NCI-H526 treated with DMSO at 0.1 percent for 48 hours (cell line): ENCODE data around the gene ANKRD30B.
"Not testable (repeated sequence)": the region's sequence is repeated elsewhere in the genome, so short reads cannot be mapped to it uniquely, and the experiment has no call there.

Experiments used
- DNase-seq: peaks from one replicate; lab custom pipeline; 2025; lab: John Stamatoyannopoulos, UW

Gene ANKRD30B, protein sequence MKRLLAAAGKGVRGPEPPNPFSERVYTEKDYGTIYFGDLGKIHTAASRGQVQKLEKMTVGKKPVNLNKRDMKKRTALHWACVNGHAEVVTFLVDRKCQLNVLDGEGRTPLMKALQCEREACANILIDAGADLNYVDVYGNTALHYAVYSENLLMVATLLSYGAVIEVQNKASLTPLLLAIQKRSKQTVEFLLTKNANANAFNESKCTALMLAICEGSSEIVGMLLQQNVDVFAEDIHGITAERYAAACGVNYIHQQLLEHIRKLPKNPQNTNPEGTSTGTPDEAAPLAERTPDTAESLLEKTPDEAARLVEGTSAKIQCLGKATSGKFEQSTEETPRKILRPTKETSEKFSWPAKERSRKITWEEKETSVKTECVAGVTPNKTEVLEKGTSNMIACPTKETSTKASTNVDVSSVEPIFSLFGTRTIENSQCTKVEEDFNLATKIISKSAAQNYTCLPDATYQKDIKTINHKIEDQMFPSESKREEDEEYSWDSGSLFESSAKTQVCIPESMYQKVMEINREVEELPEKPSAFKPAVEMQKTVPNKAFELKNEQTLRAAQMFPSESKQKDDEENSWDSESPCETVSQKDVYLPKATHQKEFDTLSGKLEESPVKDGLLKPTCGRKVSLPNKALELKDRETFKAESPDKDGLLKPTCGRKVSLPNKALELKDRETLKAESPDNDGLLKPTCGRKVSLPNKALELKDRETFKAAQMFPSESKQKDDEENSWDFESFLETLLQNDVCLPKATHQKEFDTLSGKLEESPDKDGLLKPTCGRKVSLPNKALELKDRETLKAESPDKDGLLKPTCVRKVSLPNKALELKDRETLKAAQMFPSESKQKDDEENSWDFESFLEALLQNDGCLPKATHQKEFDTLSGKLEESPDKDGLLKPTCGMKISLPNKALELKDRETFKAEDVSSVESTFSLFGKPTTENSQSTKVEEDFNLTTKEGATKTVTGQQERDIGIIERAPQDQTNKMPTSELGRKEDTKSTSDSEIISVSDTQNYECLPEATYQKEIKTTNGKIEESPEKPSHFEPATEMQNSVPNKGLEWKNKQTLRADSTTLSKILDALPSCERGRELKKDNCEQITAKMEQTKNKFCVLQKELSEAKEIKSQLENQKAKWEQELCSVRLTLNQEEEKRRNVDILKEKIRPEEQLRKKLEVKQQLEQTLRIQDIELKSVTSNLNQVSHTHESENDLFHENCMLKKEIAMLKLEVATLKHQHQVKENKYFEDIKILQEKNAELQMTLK (N-terminal part only)

GRCh38 chr18:14747513-14748474 lies at the start of gene ANKRD30B:
Gene ANKRD30B (plus strand): TSS chr18:14748172. CDS start chr18:14748420, 248 bp downstream.
- no peak for DNase-seq

GRCh38 chr18:14701286-14702040 lies 46.5 kb upstream of the ANKRD30B start:
- DNase-seq, result not testable (repeated sequence)

DNA sequence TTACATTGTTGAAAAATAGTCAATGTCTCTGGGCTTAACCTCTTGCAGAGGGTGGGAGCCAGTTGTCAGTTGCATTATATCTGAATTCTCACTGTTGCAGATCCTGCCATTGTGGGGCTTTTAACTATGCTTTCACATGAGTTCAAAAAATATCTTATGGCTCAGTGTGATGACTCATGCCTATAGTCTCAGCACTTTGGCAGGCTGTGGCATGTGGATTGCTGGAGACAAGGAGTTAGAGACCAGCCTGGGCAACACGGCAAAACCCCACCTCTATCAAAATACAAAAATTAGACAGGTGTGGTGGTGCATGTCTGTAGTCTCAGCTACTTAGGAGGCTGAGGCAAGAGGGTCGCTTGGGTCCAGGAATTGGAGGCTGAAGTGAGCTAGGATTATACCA lies 38.2 kb upstream of the ANKRD30B start:
- DNase-seq, result not testable (repeated sequence)

DNA sequence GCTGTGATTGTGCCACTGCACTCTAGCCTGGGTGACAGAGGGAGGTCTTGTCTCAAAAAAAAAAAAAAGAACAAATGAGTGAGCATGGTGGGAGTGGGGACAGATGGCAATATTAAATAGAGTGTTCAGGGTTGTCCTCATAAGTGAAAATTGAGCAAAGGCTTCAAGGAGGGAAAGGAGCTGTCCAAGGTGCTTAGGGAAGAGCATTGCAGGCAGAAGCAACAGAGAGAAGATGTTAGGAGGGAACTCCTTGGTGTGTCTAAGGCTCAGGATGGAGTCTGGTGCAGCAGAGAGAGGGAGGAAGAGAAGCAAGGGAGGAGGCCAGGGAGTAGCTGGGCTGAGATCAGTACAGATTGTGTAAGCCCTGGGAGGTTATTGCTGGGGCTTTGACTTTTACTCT lies 26.4 kb upstream of the ANKRD30B start:
- not testable (repeated sequence) for DNase-seq

DNA sequence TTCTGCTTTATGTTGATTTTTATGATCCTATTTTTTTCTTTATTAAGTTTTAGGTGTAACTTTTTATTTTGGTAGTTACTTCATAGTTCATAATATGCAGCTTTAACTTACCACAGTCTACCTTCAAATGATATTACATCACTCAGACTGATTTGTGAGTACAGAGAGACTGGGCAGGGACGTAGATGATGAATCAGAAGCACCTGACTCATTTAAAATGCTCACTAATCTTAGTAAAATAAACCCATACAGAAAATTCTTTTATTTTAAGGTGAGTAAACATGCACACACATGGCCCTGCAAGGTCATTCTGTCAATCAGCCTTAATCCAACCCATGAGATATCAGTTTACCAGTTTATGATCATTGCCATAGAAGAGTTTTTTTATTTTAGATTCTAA lies 8.9 kb upstream of the ANKRD30B start:
- not testable (repeated sequence) for DNase-seq

GRCh38 chr18:14746897-14747296 lies 1.1 kb upstream of the ANKRD30B start:
- no peak for DNase-seq

- no peak for DNase-seq
Observed at GRCh38 chr18:14748496-14748895, 524 bp downstream of the ANKRD30B start.

GRCh38 chr18:14763566-14763965 lies 15.6 kb downstream of the ANKRD30B start:
- not testable (repeated sequence) for DNase-seq

- no peak for DNase-seq
Observed at GRCh38 chr18:14767474-14767873, 19.5 kb downstream of the ANKRD30B start.

GRCh38 chr18:14768241-14768640 lies 20.3 kb downstream of the ANKRD30B start:
- DNase-seq, result no peak

- no peak for DNase-seq
Observed at GRCh38 chr18:14769381-14769780, 21.4 kb downstream of the ANKRD30B start.

GRCh38 chr18:14776801-14777200 lies 28.8 kb downstream of the ANKRD30B start:
- DNase-seq, result no peak

DNA sequence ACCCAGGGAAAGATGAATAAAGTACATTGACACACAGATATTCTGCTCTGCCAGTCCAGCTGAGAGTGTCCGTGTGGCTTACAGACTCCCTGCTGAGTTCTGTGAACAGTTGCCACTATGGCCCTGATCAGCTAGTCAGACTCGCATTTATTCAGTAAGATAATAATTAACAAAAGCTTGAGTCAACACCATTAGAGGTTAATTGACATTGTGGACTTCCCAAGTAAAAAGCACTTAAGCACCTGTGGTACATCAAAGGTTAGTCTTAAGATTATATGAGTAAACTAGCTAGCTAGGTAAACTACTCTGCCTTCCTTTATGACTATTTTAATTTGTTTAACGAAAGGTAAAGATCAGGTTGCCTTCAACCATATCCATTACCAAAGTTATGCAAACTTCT lies 33.7 kb downstream of the ANKRD30B start:
- DNase-seq, result peak; percentile 52

DNA sequence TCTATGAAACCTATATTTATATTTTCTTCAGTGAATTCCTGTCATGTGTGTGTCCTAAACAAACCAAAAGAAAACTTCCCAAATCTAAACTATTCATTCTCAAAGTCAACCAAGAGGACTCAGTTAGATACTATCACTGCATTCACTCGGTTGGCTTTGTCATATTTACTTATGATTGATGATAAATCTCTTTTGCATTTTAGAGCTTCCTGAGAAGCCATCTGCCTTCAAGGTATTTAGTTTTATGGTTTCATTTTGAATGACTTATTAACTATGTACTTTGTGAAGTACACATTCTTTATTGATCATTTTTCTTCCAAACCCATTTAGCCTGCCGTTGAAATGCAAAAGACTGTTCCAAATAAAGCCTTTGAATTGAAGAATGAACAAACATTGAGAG lies 36.2 kb downstream of the ANKRD30B start:
- peak; percentile 76 for DNase-seq

- not testable (repeated sequence) for DNase-seq
Observed at GRCh38 chr18:14796876-14797275, 48.9 kb downstream of the ANKRD30B start.

DNA sequence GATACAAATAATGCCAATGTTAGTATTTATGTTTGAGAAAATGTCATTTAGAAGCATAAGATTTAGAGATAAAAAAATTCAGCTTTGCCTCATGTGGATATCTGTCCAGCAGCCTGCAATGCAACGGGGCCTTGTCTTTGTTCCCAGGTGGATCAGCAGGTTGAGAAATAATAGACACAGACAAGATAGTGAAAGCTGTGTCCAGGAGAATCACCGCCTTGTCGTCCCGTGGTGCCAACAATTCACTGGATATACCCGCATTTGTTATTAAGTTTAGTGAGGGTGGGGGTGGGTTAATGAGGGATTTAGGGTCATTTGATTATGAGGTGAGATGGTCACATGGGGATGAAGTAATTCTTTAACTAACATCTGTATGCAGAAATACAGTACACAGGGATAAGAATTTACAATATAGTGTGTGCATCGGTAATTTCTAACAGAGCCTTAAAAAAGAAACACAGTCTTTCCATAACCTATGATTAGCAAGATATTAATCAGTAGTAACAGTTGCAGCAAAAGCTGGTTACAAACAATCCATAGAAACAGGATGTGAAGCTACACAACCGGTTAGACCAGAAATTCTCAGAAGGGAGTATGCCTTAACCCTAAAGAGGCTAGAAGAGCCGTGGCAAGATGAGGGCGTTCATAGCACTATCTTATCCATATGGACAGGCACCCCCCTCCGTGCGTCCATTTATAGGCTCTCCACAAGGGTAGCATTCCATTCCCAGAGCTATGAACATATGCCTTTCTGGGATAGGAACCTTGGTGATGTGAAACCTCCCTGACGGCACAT lies 50.2 kb downstream of the ANKRD30B start:
- not testable (repeated sequence) for DNase-seq

DNA sequence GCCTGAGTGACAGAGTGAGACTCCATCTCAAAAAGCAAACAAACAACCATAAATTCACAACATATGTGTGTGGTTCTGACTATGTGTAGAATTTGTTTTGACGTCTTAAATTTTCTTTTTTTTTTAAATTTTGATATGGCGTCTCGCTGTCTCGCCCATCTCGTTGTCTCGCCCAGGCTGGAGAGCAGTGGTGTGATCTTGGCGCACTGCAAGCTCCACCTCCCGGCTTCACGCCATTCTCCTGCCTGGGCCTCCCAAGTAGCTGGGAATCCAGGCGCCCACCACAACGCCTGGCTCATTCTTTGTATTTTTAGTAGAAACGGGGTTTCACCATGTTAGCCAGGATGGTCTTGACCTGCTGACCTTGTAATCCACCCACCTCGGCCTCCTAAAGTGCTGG lies 63.1 kb downstream of the ANKRD30B start:
- not testable (repeated sequence) for DNase-seq

DNA sequence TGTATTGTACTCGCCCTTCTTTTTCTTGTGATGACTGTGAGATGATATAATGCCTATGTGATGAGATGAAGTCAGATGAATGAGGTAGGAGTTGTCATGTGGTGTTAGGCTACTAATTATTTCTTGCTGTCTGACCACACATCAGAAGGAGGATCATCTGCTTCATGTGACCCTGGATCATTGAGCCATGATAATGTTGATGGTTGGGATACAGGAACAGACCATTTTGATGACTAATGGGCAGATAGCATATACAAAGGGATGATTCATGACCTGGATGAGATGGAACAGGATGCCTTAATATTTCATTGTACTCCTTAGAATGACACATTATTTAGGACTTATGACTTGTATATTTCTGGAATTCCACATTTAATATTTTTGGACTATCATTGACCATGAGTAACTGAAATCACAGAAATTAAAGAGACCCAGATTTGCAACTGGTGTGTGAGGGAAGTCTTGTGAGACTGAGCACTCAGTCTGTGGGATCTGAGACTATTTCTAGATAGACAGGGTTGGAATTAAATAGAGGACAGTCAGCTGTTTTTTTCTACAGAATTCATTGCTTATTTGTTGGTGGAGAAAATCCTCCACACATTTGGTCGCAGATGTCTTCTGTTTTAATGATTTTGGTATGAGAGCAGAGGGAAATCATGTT lies 79.1 kb downstream of the ANKRD30B start:
- DNase-seq, result not testable (repeated sequence)

DNA sequence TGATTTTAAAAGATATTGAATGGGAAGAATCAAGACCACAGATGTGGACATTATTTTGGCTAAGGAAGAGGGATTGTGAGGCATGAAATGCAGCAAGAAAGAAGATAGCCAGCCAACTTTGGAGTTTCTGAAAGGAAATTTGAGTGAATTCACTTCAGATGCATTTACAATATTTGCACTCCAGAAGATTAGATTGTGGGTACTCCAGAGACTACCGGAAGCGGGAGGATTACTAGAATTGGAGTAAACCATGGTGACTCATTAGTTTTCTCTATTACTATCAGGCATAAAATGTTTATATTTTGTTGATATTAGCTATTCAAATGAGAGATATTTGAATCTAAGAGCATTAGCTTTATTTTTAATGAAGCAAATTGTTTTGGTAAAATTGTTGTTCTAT lies 93.6 kb downstream of the ANKRD30B start:
- DNase-seq, result not testable (repeated sequence)
